HG03025 (cell line): ENCODE measurements around the gene TAF8.
"Not testable (repeated sequence)": the region's sequence is repeated elsewhere in the genome, so short reads cannot be mapped to it uniquely, and the experiment has no call there.

ENCODE experiments used
- ATAC-seq: cut with Tn5 transposase; IDR thresholded peaks from one replicate; pipeline ENCODE4 v1.9.1; 2021; ENCODE audit warnings: mild to moderate bottlenecking, moderate library complexity; ENCODE audit not compliant: unreplicated experiment, low FRiP score

The TAF8 gene

DNA sequence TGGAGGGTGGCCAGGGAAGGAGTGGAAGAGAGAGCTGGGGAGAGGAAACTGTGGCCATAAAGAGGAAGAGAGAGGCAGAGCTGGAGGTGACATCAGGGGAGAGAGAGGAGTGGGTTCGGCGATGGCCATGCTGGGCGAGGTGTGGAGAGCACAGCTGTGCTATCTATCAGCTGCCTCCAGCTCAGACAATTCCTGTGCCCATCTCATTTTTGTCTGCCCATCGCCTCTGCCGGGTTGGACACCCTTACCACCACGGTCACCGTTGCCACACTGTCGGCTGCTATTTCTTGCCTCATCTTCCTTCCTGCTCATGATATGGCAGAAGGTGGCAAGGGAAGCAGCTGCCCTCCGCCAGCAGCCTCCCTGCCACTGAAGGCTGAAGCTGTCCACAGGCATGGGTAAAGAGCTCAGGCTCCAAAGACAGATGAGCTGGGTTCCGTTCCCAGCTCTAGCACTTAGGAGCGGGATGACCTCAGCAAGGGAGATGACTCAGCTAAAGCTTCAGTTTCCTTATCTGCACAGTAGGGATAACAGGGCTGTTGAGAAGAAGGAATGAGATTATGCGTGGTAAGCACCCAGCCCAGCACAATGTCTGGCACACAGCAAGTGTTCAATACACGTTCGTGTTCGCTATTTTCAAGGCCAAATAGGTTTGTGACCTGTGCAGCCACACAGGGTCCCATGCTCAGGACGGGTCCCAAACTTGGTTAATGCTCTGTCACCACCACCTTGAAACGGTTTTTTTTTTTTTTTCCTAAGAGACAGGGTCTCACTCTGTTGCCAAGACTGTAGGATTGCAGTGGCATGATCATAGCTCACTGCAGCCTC, 21.9 kb upstream of the TAF8 start:
- ATAC-seq = no peak

DNA sequence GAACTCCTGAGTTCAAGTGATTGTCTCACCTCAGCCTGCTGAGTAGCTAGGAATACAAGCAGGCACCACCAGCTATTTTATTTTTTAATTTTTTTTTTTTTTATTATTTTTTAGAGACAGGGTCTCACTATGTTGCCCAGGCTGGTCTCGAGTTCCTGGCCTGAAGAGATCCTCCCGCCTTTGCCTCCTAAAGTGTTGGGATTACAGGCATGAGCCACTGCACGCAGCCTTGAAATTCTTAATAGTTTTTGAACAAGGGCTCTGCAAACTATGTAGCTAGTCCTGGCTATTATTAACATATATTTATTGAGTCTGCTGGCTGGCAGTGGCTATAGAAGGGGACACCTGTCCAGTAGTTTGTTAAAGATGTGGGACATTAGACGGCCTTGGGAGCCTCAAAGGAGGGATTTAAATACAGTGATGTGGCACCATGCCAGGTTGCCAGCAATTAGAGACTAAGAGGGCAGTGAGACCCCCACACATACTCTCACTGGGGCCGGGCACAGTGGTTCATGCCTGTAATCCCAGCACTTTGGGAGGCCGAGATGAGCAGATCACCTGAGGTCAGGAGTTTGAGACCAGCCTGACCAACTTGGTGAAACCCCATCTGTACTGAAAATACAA, 21.1 kb upstream of the TAF8 start:
- ATAC-seq = no peak

DNA sequence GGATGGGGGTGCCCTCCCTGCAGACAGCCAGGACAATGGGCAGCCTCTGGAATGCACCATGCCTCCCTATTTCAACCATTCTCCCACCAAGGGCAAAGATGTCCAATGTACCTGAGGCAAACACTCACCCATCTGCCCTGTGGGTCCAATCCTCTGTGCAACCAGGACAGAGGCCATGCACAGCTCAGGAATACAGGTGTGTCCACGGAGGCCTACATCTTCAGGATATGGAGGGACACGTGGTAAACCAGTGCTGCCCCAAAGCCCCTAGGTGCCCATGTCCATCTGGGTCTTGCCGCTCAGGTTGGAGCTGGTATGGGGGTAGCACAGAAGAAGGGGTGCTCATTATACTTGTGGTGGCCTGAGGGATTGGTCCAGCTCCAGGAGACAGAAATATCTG, 20.4 kb upstream of the TAF8 start:
- no peak for ATAC-seq

DNA sequence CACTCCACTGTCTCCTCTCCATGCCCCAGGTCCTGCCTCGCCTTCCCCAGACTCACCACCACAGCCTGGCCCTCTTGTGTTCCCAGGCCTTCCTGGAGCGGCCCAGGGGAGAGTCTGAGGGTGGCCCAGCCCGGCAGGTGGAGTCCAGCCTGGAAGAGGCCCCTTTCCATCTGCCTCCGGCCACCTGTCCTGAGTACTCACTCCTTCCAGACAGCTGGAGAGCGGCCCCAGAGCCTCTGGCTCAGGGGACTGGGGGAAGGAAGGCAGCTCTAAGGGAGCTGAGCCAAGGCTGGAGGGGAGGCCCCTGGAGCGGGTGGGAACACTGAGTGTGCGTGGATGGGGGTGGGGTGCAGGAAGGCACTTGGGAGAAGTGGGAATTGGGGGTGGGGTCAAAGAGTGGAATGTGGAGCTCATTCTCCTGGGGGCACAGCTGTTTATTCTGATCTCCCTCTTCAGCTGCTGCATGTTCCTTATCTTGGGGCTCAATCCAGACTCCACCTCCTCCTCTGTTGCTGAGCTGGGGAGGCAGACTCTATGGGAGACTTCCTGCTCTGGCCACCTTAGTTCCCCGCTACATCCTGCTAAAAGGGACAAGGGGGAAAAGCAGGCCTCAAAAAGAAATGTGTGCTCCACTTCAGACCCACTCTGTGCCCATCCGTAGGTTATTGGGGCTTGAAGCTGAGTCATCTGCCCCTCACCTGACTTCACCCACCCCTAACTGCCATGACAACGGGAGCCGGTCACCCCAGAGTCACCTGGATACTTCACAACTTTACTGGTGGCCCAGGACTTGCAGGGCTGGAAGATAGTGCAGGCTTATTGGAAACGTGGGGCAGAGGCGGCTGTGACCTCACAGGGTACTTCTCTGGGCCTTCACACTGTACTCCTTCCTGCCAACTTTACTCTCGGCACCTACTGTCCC, 19.5 kb upstream of the TAF8 start:
- no peak for ATAC-seq

DNA sequence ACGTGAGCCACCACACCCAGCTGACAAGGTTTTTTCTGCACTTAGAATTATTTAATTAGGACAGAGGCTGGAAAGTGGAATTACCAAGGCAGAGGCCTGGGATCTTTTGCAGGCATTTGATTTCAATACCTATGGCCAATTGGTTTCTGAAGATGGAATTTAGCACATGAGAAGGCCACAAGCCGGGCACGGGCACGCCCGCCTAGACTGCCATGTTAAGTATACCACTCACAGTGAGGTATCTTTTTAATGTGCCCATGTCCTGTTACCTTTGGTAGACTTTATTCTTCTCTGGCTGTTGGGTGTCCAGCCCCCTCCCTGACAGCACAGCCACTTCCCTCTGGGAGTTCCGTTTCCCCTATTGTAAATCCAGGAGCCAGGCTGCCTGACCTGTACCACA, 18.0 kb upstream of the TAF8 start:
- ATAC-seq = no peak

DNA sequence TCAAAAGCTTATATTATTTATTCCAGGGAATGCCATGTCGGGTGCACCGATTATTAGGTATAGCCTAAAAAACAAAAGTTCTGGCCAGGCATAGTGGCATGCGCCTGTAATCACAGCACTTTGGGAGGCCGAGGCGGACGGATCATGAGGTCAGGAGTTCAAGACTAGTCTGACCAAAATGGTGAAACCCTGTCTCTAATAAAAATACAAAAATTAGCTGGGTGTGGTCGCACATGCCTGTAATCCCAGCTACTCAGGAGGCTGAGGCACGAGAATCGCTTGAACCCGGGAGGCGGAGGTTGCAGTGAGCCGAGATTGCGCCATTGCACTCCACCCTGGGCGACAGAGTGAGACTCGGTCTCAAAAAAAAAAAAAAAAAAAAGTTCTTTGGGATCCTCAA, 12.7 kb upstream of the TAF8 start:
- not testable (repeated sequence) for ATAC-seq

DNA sequence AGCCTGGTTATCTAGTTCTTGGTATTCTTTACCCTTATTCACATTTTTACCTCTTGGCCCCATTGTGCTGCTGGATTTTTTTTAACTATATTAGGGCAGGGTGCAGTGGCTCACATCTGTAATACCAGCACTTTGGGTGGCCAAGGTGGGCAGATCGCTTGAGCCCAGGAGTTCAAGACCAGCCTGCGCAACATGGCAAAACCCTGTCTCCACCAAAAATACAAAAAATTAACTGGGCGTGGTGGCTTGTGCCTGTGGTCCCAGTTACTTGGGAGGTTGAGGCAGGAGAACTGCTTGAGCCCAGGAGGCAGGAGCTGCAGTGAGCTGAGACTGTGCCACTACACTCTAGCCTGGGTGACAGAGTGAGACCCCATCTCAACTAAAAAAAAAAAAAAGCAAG, 12.2 kb upstream of the TAF8 start:
- no peak for ATAC-seq

DNA sequence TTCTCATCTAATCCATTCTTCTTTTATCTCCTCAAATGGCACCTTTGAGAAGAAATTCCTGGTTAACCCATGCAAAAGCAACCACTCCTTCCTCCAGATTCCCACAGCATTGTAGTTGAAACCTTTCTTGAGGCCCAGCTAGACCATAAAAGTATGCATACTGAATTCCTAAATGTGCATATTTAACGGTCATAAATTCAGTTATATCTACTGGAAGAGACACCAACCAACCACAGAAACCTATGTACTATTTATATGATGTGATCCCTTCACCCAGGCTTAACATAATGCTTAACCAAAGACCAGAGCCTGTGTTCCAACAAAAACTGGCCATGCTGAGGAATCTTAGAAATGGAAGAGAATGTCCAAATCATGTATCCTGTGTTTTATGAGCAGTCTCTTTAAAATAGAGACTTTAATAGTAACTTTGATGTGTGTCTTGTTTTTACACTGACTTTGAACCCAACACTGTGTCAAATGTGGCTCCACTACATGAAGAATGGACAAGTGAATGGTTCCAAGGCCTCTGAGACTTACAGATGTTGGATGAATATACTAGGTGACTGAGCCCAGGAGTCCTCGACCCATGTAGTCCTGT, 11.4 kb upstream of the TAF8 start:
- no peak for ATAC-seq

DNA sequence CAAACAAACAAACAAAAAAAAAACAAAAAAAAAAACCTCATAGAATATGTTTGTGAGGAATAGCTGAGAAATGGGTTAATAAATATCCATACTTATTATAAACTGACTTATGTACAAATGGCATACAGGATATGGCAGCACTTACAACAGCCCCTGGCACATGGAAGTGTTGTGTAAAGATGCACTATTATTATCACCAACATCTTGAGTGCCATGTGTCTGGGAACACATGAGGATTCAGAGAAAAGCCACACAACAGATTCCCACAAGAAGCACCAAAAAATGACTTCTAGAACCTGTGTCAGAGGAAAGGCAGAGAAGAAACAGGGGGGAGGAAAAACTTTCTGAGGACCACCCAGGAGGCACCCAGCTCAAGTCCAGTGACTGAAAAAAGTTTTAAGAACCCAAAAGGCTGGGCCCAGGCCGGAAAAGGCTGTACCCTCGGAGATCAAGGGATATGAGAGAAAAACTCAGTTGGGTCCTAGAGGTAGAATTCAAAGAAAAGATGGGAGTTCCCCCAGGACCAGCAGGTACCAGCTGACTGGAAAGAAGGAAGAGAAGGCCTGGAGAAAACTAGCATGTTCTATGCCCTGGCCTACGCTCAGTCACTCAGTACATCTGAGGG, 9.4 kb upstream of the TAF8 start:
- ATAC-seq = no peak

DNA sequence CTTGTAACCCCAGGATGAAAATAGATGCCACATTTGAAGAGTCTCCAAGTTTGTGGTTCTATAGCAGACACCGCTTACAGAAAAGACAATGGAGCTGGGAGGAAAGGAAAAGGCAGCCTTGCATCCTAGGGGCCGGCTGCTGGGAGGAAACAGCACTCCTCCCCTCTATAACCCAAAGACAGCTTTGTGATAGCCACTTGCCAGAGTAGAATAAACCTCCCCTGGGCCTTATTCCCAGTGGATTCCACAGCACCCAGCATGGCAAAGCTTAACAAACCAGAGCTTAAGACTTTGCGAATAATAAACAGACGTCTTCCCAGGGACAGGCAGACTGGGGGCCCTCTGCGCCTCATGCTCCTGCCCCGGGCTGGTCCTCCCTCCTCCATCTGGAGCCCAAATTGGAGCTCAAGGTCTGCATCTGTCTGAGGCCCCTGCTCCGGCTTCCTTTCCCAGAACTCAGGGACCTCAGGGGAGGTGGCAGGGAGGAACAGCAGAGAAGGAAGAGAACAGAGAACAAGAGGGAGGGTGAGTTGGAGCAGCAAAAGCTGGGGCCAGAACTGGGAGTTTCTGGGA, 8.8 kb upstream of the TAF8 start:
- ATAC-seq = no peak

DNA sequence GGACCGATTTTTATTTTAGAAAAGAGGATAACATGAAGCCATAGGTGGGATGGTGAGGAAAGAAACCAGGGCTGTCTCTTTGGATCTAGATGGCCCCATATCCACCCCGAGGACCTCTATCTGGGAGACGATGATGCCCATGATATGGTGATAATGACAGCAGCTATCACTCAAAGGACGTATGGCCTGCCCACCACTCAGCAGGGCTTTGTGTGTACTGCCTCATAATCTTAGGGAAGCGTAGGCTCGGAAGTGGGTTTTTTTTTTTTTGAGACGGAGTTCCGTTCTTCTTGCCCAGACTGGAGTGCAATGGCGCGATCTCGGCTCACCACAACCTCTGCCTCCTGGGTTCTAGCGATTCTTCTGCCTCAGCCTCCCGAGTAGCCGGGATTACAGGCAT, 8.2 kb upstream of the TAF8 start:
- no peak for ATAC-seq

DNA sequence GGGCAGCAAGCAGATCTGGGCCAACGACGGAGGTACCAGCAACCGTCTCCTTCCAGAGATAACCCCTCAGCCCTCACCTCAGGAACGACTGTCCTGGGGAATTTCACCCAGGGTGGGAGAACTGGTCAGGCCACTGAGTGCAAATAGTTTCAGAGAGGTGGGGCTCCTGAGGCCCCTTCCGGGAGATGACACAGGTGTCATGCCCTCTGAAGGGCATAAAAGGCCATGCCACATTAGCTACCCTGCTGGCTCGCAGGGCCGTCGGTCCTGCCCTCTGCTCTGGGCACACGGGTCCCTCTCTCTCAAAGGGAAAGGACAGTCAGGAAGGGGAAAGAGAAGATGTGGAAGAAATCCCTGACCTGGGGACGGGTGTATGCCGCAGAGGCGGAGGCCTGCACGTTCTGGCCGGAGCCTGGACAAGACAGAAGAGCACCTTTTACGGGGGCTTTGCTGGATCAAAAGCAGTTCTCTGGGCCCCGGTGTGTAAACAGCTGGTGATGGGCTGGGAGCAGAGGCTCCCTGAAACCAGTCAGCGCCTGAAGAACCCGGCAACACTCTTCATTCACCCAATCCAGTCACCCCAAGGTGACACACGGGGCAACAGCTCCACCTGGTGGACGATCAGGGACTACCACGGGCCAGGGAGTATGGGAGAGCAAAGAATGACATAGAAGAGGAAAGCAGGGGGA, 6.4 kb upstream of the TAF8 start:
- ATAC-seq = peak; percentile 34

DNA sequence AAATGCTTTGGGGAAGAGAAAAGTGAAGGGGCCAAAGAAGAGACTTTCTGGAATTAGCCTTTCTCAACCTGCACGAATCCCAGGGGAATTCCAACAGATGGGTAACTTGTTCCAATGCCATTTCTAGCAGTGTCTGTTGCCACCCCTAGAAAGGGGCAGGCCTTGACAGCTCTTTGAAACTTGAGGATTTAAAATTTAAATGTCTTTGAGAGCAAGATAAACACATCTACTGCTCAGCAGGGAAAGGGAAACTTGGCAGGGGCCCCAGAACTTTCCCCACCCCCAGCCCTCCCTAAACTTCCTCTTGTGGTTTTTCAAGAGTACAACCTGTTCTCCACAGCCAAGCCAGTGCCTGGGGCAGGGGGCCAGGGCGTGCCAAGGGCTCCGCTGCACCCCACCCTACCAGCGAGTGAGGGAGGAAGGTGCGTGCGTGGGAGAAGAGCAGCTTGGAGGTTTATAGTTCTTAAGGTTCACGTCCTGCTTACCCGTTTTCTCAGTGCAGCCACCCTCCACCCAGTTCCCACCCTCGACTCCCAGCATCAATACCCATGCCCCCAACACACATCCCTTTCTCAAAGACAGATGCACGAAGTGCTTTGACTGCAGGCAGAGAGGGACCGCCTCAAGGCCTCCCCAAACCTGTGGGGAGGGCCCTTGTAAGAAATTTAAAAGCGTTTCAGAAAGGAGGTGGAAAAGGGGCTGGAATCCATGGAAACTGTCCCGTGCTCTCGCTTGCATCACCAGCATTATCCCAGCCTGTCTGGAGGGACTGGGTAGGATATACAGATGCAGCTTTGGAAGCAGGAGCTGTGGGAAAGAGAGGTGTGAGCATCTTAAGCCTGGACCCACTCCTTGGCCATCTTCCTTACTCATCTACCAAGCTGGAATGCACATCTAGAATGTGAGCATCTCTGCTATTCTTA, 4.5 kb upstream of the TAF8 start:
- ATAC-seq = no peak

DNA sequence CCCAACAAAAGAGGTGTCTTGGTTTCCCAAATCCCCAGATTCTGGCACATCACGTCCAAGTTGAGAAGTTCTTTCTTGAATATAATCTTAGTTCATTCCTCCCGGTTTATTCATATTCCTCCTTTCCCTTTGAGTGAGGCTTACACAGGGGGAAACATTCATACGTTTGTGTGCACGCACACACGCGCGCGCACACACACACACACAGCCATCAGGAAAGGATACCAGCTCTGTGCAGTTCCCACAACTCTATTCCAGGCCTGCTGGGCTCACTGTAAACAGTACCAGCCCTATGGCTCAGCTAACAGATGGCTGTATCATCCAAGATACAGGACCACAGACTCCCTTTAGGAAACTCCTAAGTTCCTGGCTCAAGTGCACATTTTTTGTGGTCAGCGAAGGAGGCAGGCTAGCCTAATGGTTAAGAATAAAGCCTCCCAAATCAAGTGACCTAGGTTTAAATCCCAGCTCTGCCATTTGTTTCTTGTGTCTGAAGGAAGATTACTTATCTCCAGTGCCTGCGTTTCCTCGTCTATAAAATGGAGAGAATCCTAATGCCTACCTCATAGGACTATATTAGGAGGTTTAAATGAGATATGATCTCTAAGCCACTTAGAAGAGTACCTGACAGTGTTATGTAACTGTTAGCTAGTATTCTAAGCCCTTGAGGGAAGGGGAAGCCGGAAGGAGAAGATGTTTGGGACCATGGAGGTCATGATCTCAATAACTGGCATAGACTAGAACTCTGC, 3.7 kb upstream of the TAF8 start:
- ATAC-seq = no peak

DNA sequence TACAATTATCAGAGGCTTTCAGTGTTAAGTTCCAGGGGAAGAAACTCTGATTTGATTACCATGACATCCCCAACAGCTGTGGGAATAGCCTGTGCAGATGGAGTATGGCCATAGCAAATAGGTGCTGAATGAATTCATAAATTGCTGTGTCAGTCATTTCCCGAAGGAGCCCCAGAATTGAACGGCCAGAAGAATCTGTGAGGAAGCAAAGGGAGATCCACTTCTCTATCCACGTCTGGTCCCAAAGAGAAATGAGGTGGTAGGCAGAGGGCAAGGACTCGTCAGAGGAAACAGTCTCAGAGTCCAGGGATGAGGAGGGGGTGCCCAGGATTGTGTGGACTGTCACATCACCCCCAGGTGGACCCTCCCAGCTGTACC, 3.1 kb upstream of the TAF8 start:
- ATAC-seq = no peak

DNA sequence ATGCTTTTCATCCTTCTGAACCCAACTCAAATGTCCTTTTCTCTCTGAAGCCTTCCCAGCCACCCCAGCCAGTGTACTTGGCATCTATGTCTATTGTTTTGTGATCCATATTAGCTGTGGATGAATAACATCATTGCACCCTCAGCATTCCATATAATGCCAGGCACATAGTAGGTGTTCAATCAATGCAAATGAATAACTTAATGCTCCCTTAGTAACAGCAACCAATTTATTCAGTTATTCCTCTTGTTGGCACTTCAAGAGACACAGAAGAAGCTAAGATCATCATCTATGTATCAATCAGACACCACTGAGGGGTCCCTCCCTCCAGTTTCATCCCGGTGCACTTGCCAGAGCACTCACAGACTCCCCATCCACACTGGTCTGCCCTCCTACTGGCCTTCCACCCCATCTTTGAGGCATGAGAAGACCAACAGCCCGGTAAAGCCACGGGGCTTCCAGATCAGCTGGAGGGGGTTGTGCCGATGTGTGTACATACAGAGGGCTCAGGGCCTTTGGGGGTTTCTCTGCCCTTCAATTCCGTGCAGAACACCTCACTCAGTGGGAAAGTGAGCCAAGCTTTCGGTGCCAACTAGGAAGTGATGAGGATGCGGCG, 2.4 kb upstream of the TAF8 start:
- ATAC-seq = no peak

DNA sequence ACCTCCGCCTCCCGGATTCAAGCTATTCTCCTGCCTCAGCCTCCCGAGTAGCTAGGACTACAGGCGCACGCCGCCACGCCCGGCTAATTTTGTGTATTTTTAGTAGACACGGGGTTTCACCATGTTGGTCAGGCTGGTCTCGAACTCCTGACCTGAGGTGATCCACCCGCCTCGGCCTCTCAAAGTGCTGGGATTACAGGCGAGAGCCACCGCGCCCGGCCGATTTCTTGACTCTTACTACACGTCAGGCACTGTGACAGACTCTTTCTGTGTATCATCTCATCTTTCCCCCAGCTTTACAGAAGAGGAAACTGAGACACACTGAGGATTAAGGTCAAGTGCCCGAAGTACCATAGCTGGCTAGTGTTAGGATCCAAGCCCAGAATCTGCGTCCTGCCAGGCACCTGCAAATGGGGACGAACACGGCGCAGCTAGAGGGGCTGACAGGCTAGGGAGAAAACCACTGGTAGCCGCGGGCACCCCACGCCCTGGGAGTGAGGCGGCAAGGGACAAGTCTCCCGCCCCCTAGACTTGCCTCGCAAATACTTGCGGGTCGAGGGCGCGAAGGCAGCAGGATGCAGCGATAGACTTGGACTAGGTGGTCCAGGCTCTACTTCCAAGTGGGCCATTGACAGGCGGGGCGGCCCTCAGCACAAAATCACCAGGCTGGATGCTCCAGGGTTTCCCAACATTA, 1.1 kb upstream of the TAF8 start:
- no peak for ATAC-seq
